Measurements from ENCODE around the gene HOXA4. TPM values are rescaled to one million over a fixed set of nuclear protein-coding genes. Genes with fewer than 3 reads are reported as not detected.

Gene HOXA4
- total RNA-seq, 1 donor from 2014 or later: 7.1 TPM

DNA sequence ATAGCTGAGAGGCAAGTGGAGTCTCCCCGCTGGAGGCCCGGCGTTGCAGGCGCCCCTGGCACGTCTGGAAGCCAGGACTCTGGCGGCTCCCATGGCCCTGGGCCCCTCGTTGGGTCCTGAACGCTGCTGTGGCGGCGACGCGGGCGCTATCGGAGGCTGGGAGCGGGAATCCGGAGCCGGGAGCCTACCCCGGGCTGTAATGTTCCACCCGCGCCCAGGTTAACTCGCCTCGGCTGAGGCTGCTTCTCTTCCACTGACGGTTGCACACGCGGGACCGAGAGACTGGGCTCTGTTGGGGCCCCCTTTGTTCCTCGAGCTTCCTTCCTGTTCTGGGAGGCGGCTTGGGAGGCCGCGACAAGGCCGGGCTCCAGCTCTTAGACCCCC, 14.2 kb upstream of the HOXA4 start:
- intact Hi-C loops (cut with DNase I): loop anchor here (5.0 kb wide), 1 partner anchor 47 kb away; the partner anchor contains the start of gene HOXA1
- Histone ChIP-seq H3K27ac (peak overlapping the region; percentile 88), H3K4me1 (peaks cover 4% of the 10 kb centered on the region), H3K4me3 (peak overlapping the region; percentile 70), H3K36me3 (no peaks in the 10 kb centered on the region), H3K9me3 (no peaks in the 10 kb centered on the region), H3K27me3 (peaks cover 53% of the 10 kb centered on the region)
- DNase-seq (no peak), ATAC-seq (no peak)
- TF ChIP-seq, protein P1, sequence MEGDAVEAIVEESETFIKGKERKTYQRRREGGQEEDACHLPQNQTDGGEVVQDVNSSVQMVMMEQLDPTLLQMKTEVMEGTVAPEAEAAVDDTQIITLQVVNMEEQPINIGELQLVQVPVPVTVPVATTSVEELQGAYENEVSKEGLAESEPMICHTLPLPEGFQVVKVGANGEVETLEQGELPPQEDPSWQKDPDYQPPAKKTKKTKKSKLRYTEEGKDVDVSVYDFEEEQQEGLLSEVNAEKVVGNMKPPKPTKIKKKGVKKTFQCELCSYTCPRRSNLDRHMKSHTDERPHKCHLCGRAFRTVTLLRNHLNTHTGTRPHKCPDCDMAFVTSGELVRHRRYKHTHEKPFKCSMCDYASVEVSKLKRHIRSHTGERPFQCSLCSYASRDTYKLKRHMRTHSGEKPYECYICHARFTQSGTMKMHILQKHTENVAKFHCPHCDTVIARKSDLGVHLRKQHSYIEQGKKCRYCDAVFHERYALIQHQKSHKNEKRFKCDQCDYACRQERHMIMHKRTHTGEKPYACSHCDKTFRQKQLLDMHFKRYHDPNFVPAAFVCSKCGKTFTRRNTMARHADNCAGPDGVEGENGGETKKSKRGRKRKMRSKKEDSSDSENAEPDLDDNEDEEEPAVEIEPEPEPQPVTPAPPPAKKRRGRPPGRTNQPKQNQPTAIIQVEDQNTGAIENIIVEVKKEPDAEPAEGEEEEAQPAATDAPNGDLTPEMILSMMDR (IDR thresholded peaks at IDR 0.05): no peak

DNA sequence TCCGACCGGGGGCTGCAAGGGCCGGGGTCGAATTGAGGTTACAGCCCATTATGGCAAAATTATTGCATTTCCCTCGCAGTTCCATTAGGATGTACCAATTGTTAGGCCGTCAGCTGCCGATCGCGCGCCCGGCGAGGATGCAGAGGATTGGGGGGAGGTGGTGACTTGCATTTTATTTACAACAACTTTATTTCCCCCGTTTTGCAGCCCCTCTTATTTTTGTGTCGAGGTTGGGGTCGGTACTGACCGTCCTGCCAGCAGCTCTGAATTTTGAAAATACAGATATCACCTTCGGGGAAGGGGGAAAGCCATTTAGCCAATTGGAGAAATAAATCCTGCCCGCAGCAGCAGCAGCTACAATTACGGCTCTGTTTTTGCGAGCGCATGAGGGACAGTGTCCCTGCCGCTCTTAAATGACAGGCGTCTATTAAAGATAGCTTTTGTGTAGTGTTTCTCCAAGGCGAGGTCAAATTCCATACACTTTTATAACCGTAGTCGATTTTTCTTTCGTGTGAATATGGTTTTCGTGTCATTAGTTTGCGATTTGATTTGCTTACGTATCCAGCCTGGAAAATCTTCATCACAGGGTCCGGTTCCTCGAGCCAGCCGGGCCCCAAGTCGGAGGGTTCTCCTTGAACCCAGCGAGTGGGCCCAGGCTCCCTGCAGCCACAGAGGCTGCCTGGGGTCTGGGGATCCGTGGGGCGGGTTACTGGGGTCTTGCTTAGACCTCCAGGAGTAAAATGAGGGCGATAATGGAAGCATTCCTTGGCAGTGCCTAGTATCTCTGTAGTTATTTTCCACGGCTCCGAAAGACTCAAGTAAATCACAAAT, 13.6 kb upstream of the HOXA4 start:
- no peaks in the 10 kb centered on the region for H3K9me3 ChIP-seq
- H3K4me1 ChIP-seq: peaks cover 4% of the 10 kb centered on the region
- no peaks in the 10 kb centered on the region for H3K36me3 ChIP-seq
- H3K27ac ChIP-seq: peak overlapping the region; percentile 88
- peak overlapping the region; percentile 70 for H3K4me3 ChIP-seq
- no peak for ATAC-seq
- H3K27me3 ChIP-seq: peaks cover 48% of the 10 kb centered on the region
- TF ChIP-seq, protein P1 (IDR thresholded peaks at IDR 0.05): no peak
- DNase-seq: no peak
- intact Hi-C loops (cut with DNase I): loop anchor here (5.0 kb wide), 1 partner anchor 47 kb away; the partner anchor contains the start of gene HOXA1

DNA sequence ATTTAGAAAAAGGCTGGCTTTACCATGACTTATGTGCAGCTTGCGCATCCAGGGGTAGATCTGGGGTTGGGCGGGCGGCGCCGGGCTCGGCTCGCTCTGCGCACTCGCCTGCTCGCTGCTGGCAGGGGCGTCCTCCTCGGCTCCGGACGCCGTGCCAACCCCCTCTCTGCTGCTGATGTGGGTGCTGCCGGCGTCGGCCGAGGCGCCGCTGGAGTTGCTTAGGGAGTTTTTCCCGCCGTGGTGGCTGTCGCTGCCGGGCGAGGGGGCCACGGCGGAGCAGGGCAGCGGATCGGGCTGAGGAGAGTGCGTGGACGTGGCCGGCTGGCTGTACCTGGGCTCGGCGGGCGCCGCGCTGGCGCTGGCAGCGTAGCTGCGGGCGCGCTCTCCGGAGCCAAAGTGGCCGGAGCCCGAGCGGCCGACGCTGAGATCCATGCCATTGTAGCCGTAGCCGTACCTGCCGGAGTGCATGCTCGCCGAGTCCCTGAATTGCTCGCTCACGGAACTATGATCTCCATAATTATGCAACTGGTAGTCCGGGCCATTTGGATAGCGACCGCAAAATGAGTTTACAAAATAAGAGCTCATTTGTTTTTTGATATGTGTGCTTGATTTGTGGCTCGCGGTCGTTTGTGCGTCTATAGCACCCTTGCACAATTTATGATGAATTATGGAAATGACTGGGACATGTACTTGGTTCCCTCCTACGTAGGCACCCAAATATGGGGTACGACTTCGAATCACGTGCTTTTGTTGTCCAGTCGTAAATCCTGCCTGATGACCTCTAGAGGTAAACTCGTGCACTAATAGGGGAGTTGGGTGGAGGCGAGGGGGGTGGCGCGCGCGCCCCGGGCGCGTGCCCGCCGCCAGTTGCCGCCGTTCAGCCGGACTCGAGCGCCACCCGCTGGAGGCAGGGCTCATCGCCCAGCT, 12.7 kb upstream of the HOXA4 start, which contains the start of gene HOXA5:
Gene HOXA5 (minus strand): TSS at position 659 of the 927 bp plus-strand sequence. CDS start 74 bp downstream, at position 585.
- H3K4me3 ChIP-seq: peak within 1 kb of the TSS; percentile 70
- peaks cover 41% of the 10 kb centered on the region for H3K27me3 ChIP-seq

DNA sequence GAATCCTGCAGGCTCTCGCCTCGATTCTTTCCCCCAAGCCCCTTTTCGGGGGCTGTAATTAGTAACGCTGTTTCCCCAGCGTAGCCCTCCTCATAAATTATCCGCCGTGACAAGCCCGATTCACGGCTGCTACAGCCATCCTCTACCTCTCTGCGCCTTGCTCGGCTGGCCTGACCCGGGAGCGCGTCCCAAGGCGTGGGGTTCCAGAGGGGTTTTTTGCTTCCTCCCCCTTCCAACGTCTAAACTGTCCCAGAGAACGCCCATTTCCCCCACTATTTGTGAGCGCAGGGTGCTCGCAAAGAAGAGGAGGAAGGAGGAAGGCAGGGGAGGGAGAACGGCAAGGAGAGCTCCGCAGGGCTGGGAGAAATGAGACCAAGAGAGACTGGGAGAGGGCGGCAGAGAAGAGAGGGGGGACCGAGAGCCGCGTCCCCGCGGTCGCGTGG, 12.0 kb upstream of the HOXA4 start:
- H3K9me3 ChIP-seq: no peaks in the 10 kb centered on the region
- DNase-seq (no peak), ATAC-seq (no peak)
- peaks cover 35% of the 10 kb centered on the region for H3K27me3 ChIP-seq
- H3K27ac ChIP-seq: peak overlapping the region; percentile 96
- intact Hi-C loops (cut with DNase I): loop anchor here (5.0 kb wide), 1 partner anchor 45 kb away; the partner anchor contains the start of gene HOXA1
- H3K36me3 ChIP-seq: no peaks in the 10 kb centered on the region
- TF ChIP-seq, protein P1 (IDR thresholded peaks at IDR 0.05): no peak
- peaks cover 4% of the 10 kb centered on the region for H3K4me1 ChIP-seq
- H3K4me3 ChIP-seq: peak overlapping the region; percentile 70

More for the DNA sequence above, 12.7 kb upstream of the HOXA4 start, which contains the start of gene HOXA5:
- TF ChIP-seq, protein P1 (IDR thresholded peaks at IDR 0.05): peak; percentile 80
- H3K4me1 ChIP-seq: peaks cover 5% of the 10 kb centered on the region
- no peaks in the 10 kb centered on the region for H3K9me3 ChIP-seq
- peak within 1 kb of the TSS; percentile 96 for H3K27ac ChIP-seq
- intact Hi-C loops (cut with DNase I): loop anchor here (5.0 kb wide), 1 partner anchor 46 kb away; the partner anchor contains the start of gene HOXA1
- no peaks in the 10 kb centered on the region for H3K36me3 ChIP-seq
- peak; percentile 77 for DNase-seq
- ATAC-seq: peak; percentile 83

DNA sequence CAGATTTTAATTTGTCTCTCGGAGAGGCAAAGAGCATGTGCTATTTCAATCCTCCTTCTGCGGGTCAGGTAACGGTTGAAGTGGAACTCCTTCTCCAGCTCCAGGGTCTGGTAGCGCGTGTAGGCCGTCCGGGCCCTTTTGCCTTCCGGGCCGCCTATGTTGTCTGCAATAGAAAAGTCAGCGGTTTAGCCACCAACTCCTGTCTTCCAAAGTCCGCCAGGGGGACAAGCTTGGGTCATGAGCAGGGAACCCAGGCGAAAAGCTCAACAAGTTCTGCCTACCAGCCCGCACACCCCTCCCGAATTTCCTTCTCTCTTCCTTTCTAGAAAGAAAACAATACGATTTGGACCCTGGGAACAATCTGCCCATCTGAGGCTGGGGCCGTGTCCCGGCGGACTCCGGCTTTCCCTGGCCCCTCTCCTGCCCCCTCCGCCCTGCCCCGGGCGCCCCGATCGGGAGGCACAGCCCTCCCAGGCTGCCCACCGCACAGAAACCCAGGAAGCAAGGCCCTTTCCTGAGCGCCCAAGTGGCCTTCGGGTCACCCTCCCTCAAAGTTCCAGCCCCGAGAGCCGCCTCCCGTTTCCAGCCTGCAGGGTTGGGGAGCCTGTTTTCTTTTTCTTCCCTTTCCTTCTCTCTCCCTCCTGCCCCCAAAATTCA, 11.5 kb upstream of the HOXA4 start:
- intact Hi-C loops (cut with DNase I): loop anchor here (5.0 kb wide), 1 partner anchor 45 kb away; the partner anchor contains the start of gene HOXA1
- Histone ChIP-seq H3K27ac (peak overlapping the region; percentile 96), H3K9me3 (no peaks in the 10 kb centered on the region), H3K4me1 (peaks cover 4% of the 10 kb centered on the region), H3K4me3 (peak overlapping the region; percentile 70), H3K27me3 (peaks cover 37% of the 10 kb centered on the region), H3K36me3 (no peaks in the 10 kb centered on the region)
- no peak for ATAC-seq
- no peak for DNase-seq
- TF ChIP-seq, protein P1 (IDR thresholded peaks at IDR 0.05): no peak

All from upper lobe of right lung (tissue), 1 donor.